Measurements from ENCODE around the gene FGFRL1. TPM values are rescaled to one million over a fixed set of nuclear protein-coding genes. Genes with fewer than 3 reads are reported as not detected.
"Not testable (repeated sequence)": the region's sequence is repeated elsewhere in the genome, so short reads cannot be mapped to it uniquely, and the experiment has no call there.

The FGFRL1 gene
- total RNA-seq, 2 donors from 2014 or later, result 15.9 to 18.6 TPM

DNA sequence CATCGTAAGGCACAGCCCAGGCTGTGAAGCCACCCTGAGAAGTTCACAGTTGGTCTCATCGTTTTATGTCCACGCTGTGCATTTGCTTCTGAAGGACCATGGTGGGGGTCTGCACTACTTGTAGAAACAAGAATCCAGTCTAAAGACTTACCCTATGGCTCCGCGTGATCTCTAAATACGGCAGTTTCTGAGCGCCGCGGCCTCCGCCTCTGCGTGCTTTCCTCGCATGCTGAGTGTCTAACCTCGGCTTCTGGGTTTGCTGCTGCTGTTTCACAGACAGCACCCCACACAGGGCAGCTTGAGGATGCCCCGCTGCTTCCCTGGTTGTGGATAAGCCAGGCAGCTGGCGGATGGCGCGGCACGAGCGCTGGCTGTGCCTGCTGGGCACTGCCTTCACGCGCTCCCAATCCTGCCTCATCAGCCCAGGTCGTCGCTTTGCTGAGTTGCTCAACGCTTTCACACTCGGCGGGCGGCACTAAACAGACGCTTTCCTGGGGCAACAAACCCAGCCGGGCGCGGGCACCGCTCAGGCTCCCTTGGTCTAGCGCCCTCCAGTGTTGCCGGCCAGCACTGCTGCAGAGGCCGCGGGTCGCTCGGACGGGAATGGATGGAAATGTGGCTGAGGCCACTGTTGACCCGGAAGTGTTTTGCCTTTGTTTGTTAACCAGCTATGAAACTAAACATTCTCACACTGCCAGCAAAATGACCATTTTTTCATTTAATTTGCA is 39.2 kb downstream of the FGFRL1 start:
- H3K36me3 Mint-ChIP-seq (ENCODE audit: insufficient read depth in 2 of 2), result peaks cover 0 to 2% of the 10 kb centered on the region in 2 donors
- H3K4me1 Mint-ChIP-seq (ENCODE audit: low read depth), result peaks cover 11% of the 10 kb centered on the region
- peaks cover 14% of the 10 kb centered on the region for H3K27me3 Mint-ChIP-seq (ENCODE audit: low read depth)
- no peak overlapping the region for H3K27ac Mint-ChIP-seq
- H3K4me3 Mint-ChIP-seq, result no peak overlapping the region
- no peak for ATAC-seq (replicated peaks in 1 of 2)
- H3K9me3 Mint-ChIP-seq, result peaks cover 0 to 1% of the 10 kb centered on the region in 2 donors
- no peak for DNase-seq

DNA sequence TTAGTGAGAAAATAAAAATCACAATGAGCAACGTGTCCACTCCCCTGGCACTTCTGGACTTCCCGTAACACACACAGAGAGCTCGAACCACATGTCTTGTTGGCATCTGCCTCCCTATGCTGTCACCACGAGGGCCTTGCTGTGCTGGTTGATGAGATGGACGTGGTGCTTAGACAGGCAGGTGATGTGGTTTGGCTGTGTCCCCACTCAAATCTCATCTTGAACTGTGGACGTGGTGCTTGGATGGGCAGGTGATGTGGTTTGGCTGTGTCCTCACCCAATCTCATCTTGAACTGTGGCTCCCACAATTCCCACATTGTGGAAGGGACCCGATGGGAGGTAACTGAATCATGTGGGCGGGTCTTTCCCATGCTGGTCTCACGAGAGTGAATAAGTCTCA is 40.0 kb downstream of the FGFRL1 start:
- H3K4me3 Mint-ChIP-seq, result no peak overlapping the region
- no peak overlapping the region for H3K27ac Mint-ChIP-seq
- H3K9me3 Mint-ChIP-seq, result peaks cover 0 to 1% of the 10 kb centered on the region in 2 donors
- peaks cover 14% of the 10 kb centered on the region for H3K27me3 Mint-ChIP-seq (ENCODE audit: low read depth)
- peaks cover 0 to 2% of the 10 kb centered on the region in 2 donors for H3K36me3 Mint-ChIP-seq (ENCODE audit: insufficient read depth in 2 of 2)
- ATAC-seq (replicated peaks in 1 of 2) (no peak), DNase-seq (no peak)
- H3K4me1 Mint-ChIP-seq (ENCODE audit: low read depth), result peaks cover 19% of the 10 kb centered on the region

DNA sequence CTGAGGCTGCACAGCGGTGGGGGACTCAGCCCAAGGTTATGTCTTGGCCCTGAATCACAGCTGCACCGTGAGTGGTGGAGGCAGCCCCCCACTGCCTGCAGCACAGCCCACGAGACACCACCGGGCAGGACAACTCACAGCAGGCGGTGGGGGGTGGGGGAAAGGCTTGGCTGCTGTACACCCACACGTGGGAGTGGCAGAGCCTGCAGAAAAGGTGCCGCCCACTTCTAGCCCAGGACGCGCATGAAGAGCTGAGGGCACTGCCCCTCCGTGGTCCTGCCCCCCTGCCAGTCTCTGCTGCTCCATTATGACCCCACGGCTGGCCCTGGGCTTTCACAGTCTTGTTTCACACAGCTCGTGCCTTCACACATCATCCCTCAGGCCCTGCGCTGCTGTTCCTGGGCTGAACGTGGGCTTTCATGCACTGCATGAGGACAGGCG is 40.8 kb downstream of the FGFRL1 start:
- Mint-ChIP-seq H3K27ac (no peak overlapping the region), H3K27me3 (ENCODE audit: low read depth) (peaks cover 8% of the 10 kb centered on the region), H3K4me3 (no peak overlapping the region), H3K9me3 (peaks cover 0 to 1% of the 10 kb centered on the region in 2 donors), H3K4me1 (ENCODE audit: low read depth) (peaks cover 20% of the 10 kb centered on the region), H3K36me3 (ENCODE audit: insufficient read depth in 2 of 2) (no peaks in the 10 kb centered on the region)
- DNase-seq, result no peak
- no peak for ATAC-seq (replicated peaks in 1 of 2)

DNA sequence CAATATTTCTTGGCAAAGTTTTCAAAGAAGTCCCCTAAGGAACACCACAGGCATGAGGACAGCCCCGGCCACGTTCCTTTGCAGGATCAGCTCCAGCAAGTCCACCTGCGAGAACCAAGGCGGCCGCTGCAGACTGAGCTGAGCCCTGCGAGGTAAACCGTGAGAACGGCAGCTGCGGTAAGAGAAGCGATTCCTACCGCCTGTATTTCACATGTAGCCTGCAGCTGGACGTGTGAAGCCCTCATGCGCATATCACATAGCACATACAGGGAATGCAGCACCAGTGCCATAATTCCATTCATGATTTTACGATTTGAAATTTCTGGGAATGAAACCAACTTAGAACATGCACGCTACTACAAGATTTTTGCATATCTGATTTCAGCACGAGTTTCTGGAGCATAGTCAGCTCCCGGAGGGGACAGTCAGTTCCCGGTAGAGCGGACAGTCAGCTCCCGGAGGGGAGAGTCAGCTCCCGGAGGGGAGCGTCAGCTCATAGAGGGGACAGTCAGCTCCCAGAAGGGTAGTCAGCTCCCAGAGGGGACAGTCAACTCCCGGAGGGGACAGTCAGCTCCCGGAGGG is 41.7 kb downstream of the FGFRL1 start:
- H3K4me1 Mint-ChIP-seq (ENCODE audit: low read depth), result peaks cover 20% of the 10 kb centered on the region
- peaks cover 0 to 1% of the 10 kb centered on the region in 2 donors for H3K9me3 Mint-ChIP-seq
- H3K36me3 Mint-ChIP-seq (ENCODE audit: insufficient read depth in 2 of 2), result no peaks in the 10 kb centered on the region
- no peak for ATAC-seq (replicated peaks in 1 of 2)
- H3K4me3 Mint-ChIP-seq, result no peak overlapping the region
- no peak for DNase-seq
- no peaks in the 10 kb centered on the region for H3K27me3 Mint-ChIP-seq (ENCODE audit: low read depth)
- H3K27ac Mint-ChIP-seq, result no peak overlapping the region

DNA sequence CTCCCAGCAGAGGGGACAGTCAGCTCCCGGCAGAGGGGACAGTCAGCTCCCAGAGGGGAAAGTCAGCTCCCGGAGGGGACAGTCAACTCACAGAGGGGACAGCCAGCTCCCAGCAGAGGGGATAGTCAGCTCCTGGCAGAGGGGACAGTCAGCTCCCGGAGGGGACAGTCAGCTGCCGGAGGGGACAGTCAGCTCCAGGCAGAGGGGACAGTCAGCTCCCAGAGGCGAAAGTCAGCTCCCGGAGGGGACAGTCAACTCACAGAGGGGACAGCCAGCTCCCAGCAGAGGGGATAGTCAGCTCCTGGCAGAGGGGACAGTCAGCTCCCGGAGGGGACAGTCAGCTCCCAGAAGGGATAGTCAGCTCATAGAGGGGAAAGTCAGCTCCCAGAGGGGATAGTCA is 42.5 kb downstream of the FGFRL1 start:
- not testable (repeated sequence) for H3K36me3 Mint-ChIP-seq (ENCODE audit: insufficient read depth in 2 of 2); H3K27ac Mint-ChIP-seq; H3K4me3 Mint-ChIP-seq; DNase-seq; ATAC-seq (replicated peaks in 1 of 2); H3K9me3 Mint-ChIP-seq; H3K27me3 Mint-ChIP-seq (ENCODE audit: low read depth)
- peaks cover 14% of the 10 kb centered on the region for H3K4me1 Mint-ChIP-seq (ENCODE audit: low read depth)

DNA sequence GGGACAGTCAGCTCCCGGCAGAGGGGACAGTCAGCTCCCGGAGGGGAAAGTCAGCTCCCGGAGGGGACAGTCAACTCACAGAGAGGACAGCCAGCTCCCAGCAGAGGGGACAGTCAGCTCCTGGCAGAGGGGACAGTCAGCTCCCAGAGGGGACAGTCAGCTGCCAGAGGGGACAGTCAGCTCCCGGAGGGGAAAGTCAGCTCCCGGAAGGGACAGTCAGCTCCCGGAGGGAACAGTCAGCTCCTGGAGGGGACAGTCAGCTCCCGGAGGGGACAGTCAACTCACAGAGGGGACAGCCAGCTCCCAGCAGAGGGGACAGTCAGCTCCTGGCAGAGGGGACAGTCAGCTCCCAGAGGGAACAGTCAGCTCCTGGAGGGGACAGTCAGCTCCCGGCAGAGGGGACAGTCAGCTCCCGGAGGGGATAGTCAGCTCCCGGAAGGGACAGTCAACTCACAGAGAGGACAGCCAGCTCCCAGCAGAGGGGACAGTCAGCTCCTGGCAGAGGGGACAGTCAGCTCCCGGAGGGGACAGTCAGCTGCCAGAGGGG is 43.3 kb downstream of the FGFRL1 start:
- H3K4me1 Mint-ChIP-seq (ENCODE audit: low read depth), result peaks cover 12% of the 10 kb centered on the region

DNA sequence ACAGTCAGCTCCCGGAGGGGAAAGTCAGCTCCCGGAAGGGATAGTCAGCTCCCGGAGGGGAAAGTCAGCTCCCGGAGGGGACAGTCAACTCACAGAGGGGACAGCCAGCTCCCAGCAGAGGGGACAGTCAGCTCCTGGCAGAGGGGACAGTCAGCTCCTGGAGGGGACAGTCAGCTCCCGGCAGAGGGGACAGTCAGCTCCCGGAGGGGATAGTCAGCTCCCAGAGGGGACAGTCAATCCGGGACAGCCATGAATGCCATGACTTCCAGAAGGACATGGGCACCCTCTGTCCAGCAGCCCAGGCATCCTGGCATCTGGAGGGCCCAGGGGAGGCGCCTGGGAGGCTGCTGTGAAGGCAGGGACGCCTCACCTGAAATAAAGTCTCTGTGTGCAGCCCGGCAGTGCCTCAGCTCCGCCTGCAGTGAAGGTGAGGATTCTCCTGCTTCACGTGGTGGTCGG is 43.8 kb downstream of the FGFRL1 start:
- not testable (repeated sequence) for H3K27ac Mint-ChIP-seq; H3K36me3 Mint-ChIP-seq (ENCODE audit: insufficient read depth in 2 of 2); H3K9me3 Mint-ChIP-seq; H3K27me3 Mint-ChIP-seq (ENCODE audit: low read depth); DNase-seq
- peak overlapping the region; percentile 61 to 88 for H3K4me3 Mint-ChIP-seq
- H3K4me1 Mint-ChIP-seq (ENCODE audit: low read depth), result peaks cover 12% of the 10 kb centered on the region
- peak; percentile 12 to 26 for ATAC-seq (replicated peaks in 1 of 2)

More for the DNA sequence above, 43.3 kb downstream of the FGFRL1 start:
- not testable (repeated sequence) for H3K27me3 Mint-ChIP-seq (ENCODE audit: low read depth); H3K36me3 Mint-ChIP-seq (ENCODE audit: insufficient read depth in 2 of 2); ATAC-seq (replicated peaks in 1 of 2); DNase-seq; H3K9me3 Mint-ChIP-seq; H3K4me3 Mint-ChIP-seq; H3K27ac Mint-ChIP-seq

DNA sequence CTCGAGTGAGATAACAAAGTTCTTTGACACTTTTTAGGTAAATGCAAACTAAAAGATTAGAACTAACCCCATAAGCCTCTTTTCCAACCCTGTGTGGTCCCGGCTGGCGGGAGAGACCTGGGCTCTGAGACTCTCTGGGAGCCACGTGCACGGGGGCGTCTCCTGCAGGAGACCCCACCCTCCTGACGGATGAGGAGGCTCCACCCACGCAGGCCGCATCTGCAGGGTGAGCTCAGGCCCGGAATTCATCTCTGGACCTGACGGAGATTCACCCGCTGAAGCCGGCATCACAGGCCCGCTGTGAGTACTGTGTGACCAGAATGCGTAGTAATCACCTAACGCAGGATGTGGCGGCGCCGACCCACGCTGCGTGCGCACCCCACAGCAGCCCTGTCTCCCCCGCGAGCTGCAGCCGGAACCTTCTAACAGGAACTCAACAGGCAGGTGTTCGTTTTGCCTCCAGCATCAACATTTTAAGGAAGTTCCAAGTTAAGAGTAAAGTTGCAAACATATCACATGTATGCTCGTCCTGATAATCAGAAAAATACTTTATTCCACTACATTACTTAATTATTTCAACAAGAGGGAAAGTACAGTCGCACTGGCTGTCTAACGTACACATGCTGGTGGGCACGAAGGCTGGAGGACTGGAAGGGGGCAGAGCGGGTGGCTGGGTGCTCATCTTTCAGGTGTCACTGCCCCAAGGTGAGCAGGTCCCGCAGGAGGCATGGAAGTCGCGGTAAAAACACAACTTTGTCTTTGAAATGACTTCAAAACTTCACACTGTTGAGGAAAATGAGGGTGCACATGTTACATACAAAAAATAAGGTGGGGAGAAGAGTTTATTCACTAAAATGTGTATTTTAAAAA is 44.5 kb downstream of the FGFRL1 start:
- Mint-ChIP-seq H3K4me1 (ENCODE audit: low read depth) (peaks cover 12% of the 10 kb centered on the region), H3K9me3 (peaks cover 0 to 1% of the 10 kb centered on the region in 2 donors), H3K4me3 (peak overlapping the region; percentile 61 to 88), H3K36me3 (ENCODE audit: insufficient read depth in 2 of 2) (no peaks in the 10 kb centered on the region), H3K27ac (peak overlapping the region; percentile 88), H3K27me3 (ENCODE audit: low read depth) (no peaks in the 10 kb centered on the region)
- peak; percentile 100 for ATAC-seq (replicated peaks in 1 of 2)
- DNase-seq, result peak; percentile 80 to 84

DNA sequence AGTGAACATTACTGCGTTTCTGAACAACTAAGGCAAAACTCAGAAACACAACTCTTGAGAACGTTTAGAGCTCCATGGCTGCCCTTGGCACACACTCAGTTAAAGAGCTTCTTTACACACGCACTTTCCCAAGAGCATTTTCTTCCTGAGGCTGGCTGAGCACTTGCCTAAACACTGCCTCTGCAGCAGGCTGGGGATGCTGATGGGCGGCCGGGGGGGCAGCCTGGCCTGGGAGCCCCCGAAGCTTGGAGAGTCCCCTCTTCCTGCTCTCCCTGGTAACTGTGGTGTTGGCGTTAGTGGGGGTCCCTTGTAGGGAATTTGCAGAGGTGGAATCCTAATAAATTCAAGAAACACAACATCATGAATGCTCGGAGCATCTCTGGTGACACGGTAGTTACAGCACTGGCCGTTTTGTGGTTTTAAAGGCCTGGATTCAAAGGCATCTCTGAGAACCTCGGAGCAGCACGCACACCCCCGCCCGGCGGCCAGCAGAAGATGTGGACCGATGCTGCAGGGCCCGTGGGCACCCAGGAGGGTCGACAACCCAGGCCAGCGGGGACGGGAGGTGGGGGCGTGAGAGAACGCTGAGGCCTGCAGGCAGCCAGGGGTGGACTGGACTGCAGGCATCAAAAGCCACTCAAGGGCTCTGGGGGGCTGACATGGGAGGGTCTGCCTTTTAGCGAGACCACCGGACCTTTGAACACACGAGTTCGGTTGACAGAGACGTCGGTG is 45.4 kb downstream of the FGFRL1 start:
- H3K4me3 Mint-ChIP-seq, result no peak overlapping the region
- no peak overlapping the region for H3K27ac Mint-ChIP-seq
- no peak for ATAC-seq (replicated peaks in 1 of 2)

DNA sequence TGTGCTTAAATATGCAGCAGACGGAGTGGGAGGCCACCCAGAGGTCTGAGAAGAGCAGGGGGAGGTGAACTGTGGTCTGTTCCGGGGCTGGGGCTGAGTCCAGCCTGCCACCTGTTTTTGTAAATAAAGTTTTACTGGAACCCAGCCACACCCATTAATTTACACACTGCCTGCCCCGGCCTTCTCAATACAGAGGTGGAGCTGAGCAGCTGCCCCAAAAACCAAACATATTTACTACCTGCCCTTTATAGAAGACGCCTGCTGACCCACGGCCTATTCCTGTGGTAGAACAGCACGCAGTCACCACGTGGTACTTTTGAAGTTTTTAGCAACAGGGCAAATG is 45.9 kb downstream of the FGFRL1 start:
- peaks cover 8% of the 10 kb centered on the region for H3K27me3 Mint-ChIP-seq (ENCODE audit: low read depth)
- H3K9me3 Mint-ChIP-seq, result no peaks in the 10 kb centered on the region
- no peak overlapping the region for H3K27ac Mint-ChIP-seq

More for the DNA sequence above, 45.4 kb downstream of the FGFRL1 start:
- Mint-ChIP-seq H3K36me3 (ENCODE audit: insufficient read depth in 2 of 2) (no peaks in the 10 kb centered on the region), H3K4me1 (ENCODE audit: low read depth) (peaks cover 15% of the 10 kb centered on the region), H3K27me3 (ENCODE audit: low read depth) (peaks cover 3% of the 10 kb centered on the region), H3K9me3 (peaks cover 0 to under 1% of the 10 kb centered on the region in 2 donors)
- no peak for DNase-seq

DNA sequence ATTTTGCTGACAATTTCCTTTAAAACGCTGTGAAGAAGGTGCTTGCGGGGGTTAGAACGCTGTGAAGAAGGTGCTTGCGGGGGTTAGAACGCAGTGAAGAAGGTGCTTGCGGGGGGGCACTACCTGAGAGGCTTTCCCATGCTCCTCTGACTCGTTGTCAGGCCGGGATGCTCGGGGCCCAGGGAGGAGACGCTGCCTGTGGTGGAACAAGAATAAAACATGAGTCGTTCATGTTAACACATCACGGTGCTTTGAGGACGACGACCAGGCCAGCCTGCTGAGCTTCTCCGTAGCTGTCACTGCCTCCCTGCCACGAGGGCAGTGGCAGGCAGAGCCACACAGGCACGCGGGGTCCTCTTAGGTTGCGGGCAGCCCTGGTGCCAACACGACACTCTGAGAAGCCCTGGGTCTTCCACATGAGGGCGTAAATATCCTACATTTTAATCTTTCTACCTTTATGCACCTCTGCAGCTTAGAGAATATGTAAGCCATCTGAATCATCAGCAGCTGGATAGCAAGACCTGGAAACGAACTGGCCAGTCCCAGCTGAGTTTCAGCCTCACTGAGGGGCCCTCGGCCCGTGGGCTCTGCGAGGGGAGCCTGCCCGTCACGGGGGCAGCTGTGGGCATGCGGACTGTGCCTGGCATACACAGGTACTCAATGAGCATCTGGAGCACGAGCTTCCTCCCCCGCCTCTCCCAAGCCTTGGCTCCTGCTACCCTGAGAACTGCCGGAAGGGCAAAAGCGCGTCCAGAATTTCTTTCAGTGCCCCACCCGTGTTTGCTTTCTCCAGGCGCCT is 47.0 kb downstream of the FGFRL1 start:
- ATAC-seq (replicated peaks in 1 of 2) (no peak), DNase-seq (no peak)
- Mint-ChIP-seq H3K4me1 (ENCODE audit: low read depth) (peaks cover 20% of the 10 kb centered on the region), H3K4me3 (no peak overlapping the region), H3K27ac (no peak overlapping the region), H3K9me3 (no peaks in the 10 kb centered on the region), H3K36me3 (ENCODE audit: insufficient read depth in 2 of 2) (peaks cover 0 to 2% of the 10 kb centered on the region in 2 donors), H3K27me3 (ENCODE audit: low read depth) (peaks cover 15% of the 10 kb centered on the region)

More for the DNA sequence above, 45.9 kb downstream of the FGFRL1 start:
- ATAC-seq (replicated peaks in 1 of 2) (no peak), DNase-seq (no peak)
- H3K4me3 Mint-ChIP-seq, result no peak overlapping the region
- H3K36me3 Mint-ChIP-seq (ENCODE audit: insufficient read depth in 2 of 2), result no peaks in the 10 kb centered on the region
- peaks cover 20% of the 10 kb centered on the region for H3K4me1 Mint-ChIP-seq (ENCODE audit: low read depth)

All from activated T-cell treated with anti-CD3 and anti-CD28 coated beads, Interleukin-2, amount 50 U/mL, for 72 hours (primary cell).